GM18519 (cell line): ENCODE data around the gene KLK7.

ENCODE experiments used
- ATAC-seq: cut with Tn5 transposase; IDR thresholded peaks from one replicate; pipeline ENCODE4 v1.9.1; 2021; ENCODE audit warnings: mild to moderate bottlenecking, moderate library complexity; ENCODE audit not compliant: unreplicated experiment, low FRiP score

KLK7 gene

DNA sequence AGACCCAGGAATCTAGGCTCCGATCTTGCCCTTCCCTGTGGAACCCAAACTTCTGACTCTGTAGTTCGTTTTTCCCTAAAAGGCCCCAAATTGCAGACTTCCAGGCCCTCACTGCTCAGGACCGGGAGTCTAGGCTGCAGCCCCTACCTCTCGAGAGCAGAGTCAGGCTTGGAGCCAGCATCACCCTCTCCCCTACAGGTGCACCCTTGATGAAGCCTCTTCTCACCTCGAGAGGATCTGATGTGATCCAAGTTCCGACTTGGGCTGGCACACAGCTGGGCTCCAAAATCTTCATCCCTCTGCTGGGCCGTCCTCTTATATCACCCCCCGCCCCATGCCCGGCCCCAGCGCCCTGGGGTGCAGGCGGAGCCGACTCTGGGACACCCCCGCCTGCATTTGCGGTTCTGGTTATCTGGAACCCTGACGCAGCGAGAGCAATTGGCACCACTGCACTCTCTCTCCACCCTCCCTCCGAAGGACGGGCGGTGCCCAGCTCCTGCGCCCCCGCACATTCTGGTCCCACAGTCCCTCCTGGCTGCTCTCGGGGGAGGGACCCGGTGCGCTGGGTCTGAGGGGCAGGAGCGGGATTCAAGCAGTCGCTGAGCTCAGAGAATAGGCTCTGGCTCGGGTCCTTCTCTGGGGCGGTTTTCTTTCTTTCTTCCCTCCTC is at the start of gene KLK7:
KLK7 (minus strand) TSS at position 293 of the 668 bp plus-strand sequence. CDS start 1,518 bp downstream, outside the sequence.
- no peak for ATAC-seq

DNA sequence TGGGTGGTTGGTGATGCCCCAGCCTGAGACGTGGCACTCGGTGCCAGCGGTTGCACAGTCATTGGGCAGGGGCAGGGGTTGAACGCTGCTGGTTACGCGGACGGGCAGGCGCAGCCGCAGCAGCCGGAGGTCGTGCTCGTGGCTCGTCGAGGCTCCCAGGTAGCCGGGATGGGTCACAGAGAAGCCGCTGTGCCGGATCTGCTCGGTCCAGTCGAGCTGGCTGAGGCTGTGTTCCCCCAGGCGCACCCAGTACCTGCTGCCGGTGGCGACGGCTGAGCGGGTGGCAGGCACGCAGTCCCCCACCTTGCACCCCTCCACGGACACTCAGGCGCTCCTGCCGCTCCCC is 48.1 kb upstream of the KLK7 start:
- ATAC-seq = no peak

DNA sequence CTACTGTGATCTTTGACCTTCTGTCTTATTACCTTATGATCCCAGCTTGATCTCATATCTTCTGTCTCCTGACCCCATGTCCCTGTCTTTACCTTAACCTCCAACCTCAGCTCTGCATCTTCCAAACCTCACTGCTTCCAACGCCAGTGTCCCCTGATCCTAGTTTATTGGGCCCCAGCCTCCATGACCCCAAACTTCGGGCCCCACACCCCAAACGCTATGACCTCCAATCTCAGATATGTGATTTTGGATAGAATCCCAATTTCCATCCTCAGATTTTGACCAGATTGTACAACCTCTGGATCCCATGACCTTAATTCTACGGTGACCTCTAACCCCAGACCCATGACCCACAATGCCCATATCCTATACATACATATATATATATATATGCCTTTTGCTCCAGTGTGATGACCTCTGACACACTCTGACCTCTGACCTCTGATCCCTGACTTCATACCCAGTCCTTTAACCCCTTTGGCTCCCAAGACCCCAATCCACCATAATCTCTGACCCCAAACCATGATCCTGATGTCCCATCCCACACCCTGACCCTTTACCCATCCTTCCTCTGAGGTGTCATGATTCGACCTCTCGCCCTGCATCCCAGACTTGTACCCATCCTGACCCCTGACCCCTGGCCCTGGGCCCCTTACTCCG is 47.6 kb upstream of the KLK7 start:
- no peak for ATAC-seq

DNA sequence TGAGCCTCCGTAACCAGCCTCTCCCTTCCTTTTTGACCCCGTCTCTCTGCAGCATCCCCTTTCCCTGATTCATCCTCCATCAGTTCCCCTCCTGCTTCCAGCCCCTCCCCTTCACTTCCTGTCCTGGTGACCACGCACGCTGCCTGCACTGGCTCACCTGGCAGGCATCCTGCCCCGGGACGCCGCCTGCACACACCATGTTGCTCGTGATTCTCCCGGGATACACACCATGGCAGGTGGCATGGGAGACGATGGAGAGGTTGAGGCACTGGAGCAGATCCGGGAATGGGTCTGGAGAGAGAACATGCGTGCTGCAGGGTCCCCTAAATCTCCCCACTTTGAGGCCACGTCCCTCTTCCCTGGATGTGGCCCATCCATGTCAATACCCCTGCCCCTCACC is 46.9 kb upstream of the KLK7 start:
- ATAC-seq = no peak

DNA sequence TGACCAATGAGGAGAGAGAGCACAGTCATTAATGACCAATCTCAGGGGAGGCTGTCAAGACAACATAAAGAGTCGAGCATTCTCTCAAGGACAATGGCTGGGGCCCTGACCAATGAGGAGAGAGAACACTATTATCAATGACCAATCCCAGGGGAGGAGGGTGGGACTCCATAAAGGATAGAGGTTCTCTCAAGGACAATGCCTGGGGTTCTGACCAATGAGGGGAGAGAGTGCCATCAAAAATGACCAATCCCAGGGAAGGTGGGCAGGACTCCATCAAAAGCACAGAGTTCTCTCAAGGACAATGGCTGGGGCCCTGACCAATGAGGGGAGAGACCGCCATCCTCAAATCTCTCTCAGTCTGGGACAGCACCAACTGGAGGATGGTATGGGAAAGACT is 46.0 kb upstream of the KLK7 start:
- no peak for ATAC-seq

DNA sequence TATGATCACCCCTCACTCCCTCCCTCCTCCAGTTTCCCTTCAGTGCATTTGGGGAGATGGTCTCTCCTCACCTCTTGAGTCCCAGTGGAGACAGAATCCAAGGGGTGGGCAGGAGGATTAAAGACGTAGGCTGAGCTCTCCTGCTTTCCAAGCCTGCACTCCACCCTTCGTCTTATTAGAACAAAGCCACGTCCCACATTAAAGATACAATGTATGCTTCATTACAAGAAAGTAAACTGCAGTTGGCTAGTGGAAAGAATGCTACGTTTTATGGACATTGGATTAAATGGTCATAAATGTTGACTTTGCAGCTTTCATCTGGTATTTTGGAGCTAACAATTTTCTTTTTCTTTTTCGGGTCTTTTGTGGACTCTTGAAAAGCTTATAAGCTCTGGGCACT is 44.2 kb upstream of the KLK7 start:
- no peak for ATAC-seq

DNA sequence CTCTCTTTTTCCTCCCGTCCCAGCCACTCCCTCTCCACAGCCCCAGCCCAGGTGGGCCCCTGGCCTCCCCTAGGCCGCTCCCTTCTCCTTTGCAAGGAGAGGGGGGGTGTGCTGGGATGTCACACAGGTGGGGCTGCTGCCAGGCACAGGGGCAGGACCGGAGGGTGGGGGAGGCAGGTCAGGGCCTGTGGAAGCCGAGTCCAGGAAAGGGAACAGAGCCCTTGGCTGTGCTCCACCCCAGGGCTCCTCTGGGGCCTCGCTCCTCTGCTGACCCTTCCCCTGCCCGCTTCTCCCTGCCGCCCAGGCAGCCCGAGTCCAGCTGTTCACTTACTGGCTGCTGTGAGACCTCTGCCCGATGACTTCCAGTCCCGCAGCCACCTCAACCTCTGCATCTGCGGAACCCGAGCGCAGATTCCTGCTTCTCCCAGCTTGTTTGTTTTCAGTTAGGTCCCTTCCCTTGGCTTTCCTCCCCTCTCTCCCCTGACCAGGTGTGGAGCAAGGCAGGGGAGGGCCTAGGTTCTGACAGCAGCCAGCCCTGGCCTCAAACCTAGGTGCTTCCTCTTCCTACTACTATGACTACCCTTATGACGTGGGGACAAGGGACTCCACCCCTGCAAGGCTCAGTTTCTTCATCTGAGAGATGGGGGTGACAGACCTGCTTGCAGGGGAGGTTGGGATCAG is 43.5 kb upstream of the KLK7 start:
- no peak for ATAC-seq

DNA sequence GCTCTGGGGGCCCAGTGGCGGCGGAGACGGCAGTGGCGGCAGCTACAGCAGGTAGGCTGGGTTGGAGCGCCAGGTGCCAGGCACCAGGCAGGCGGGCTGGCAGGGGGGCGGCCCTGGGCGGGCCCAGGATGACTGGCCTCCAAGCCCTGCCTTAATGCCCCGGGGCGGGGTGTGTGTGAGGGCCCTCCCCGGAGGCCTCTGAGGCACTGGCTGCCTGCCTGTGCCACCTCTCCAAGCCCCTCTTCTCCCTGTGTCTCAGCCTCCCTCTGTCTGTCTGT is 42.8 kb upstream of the KLK7 start, which contains the start of gene KLK11:
KLK11 (minus strand) TSS at position 63 of the 278 bp plus-strand sequence. CDS start 985 bp downstream, outside the sequence.
- ATAC-seq = no peak

DNA sequence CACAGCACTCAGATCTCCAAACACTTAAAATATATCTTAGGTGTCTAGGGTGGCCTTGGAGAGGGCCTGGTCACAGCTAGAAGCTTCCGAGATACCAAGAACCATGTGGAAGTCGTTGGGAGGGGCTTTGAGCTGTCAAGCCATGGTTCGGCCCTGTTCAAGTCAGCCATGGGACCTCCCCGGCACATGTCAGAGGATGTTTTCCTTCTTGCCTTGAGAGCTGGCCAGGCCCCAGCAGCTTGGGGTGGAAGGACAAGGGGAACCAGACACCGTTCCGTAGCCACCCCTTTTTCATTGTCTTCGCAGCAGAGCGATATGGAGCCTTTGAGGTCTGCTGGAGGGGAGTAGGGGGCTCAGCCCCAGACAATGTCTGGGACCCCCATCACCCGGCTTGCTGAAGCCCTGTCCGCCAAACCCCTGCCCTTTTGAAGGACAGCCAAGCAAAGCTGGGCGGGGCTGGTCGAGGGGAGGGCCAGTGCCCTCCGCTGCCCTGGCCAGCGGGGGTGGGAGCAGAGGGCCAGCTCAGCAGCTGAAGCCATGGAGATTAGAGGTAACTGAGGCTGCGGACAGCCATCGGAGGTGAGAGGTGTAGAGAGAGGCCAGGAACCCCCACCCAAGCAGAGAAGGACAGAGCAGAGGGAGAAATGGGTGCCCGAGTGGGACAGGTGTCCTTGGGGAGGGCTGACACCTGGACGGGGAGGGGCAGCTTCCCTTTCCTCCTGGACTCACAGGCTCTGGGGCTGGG is 42.3 kb upstream of the KLK7 start:
- no peak for ATAC-seq

DNA sequence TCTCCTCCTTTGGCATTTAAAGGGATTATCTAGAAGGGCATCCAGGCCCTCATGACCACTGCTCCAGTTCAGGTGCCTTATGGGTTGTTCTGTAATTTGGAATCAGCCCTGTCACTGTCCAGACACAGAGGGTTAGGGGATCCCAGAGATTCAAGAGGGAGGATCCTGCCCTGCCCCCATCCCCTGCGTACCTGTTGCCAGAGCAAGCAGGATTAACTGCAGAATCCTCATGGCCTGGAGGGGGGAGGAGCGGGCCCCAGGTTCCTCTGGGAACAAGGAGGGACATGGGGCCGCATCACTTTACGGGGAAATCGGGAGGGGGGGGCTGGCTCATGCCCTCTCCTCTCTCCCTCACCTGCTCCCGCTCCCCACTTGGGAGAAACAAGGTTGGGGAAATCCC is 41.7 kb upstream of the KLK7 start:
- ATAC-seq = no peak

DNA sequence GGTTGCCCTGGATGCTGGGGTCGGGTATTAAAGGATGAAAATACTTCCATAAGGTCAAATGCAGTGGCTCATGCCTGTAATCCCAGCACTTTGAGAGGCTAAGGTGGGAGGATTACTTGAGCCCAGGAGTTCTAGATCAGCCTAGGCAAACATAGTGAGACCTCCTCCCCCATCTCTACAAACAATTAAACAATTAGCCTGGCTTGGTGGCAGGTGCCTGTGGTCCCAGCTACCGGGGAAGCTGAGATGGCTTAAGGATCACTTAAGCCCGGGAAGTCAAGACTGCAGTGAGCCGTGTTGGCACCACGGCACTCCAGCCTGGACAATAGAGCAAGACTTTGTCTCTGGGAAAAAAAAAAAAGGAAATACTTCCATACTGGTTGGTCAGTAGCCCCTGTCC is 41.2 kb upstream of the KLK7 start:
- no peak for ATAC-seq

DNA sequence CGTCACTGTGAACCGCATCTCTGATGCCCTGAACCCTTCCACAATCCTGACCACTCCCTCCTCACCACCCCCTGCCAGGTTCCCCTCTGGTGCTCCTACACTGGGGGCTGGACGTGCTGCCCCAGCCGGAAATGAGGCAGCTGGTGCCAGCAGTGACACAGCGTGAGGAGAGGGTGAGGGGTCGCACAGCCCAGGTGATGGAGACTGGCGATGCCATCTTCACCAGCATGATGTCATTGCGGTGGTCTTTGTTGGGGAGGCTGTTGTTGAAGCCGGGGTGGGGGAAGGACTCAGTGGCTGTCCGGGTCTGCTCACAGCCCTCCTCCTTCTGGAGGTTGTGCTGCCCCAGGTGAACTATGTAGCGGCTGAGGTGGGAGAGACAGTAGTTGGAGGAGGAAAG is 40.2 kb upstream of the KLK7 start:
- ATAC-seq = no peak

DNA sequence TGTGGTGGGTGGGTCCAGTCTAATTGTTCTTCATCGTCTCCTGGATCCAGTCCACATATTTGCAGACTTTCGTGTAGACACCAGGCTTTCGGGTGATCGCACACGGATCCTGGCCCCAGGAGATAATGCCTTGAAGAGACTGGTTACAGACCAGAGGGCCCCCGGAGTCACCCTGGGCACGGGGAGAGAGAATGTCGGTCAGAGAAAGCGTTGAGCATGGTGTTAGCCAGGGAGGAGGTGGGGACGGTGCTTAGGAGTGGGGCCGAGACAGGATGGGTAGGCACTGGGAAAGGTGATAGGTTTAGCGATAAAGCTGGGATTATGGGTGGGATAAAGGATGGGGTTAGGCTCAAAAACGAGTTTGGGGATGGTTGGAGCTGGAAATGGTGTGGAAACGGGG is 38.8 kb upstream of the KLK7 start:
- ATAC-seq = no peak

DNA sequence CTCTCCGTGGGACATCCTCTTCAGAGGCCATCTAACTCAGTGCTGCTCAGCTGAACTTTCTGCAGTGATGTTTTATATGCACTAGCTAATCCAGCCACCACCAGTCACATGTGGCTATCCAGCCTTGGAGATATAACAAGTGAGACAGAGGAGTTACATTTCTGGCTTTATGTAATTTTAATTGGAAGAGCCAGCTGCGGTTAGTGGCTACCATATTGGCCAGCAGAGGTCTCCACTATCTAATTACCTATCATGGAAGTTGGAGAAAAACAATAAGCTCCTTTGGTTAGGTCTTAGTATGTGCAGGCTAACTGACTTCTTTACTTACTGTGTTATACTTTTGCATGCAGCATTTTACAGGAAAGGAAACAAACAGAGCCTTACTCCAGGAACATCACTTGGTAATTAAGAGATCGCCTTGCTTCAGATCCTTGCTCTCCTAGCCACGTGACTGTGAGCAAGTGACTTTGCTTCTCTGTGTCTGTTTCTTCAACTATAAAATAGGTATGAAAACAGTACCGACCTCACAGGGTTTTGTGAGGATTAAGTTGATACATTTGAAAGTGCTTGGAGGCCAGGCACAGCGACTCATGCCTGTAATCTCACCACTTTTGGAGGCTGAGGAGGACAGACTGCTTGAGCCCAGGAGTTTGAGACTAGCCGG is 37.4 kb upstream of the KLK7 start:
- no peak for ATAC-seq

DNA sequence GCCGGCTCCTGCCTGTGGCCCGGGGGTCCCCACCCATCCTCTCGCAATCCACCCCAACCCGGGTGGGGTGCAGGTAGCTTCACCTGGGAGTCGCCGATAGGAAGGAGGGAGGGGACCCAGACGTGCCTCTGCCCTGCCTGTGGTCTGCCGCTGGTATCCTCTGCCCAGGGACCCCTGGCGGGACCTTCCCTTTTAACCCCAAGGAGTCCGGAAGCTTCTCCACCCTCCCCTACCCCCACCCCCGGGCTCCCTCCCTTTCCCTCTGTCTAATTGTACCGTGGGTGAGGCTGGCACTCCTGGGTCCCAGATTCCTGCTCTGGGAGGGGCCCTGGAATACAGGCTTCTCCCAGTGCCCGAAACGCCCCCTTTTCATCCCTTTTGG is 35.8 kb upstream of the KLK7 start, which contains the start of gene KLK10:
KLK10 (minus strand) TSS at position 166 of the 382 bp plus-strand sequence. CDS start 579 bp downstream, outside the sequence.
- no peak for ATAC-seq

DNA sequence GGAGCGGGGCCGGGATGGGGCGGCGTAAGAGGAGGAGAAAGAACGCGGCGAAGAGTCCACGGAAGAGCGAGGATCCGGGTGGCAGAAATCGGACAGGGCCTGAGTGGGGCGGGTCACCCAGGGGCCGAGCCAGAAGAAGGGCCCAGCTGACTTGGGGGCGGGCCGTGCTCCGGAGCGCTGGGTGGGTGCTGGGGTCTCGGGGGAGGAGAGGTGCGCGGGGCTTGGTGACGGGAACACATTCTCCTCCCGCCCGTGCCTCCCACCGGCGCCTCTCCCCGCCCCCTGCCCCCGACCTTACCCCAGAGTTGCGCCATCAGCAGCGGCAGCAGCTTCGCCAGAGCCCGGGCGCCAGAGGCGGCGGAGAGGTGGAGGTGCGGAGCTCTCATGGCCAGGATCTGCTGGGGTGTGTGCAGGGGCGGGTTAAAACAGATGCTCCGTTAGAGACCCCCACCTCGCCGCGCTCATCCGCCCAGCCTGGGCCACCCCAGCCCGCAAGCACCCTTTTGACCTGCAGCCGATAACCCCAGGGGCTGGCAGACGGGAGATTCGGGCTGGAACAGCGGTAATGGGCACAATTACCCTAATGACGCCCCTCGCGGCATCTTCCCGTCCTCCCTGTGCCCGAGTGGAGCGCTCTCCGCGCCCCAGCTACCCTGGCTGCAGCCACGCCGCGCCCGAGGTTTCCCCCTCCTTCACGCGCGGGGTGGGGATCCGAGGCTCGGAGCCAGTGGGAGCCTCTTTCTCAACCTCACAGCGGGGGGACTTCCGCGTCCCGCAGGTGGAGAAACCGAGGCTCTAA is 35.2 kb upstream of the KLK7 start:
- no peak for ATAC-seq

DNA sequence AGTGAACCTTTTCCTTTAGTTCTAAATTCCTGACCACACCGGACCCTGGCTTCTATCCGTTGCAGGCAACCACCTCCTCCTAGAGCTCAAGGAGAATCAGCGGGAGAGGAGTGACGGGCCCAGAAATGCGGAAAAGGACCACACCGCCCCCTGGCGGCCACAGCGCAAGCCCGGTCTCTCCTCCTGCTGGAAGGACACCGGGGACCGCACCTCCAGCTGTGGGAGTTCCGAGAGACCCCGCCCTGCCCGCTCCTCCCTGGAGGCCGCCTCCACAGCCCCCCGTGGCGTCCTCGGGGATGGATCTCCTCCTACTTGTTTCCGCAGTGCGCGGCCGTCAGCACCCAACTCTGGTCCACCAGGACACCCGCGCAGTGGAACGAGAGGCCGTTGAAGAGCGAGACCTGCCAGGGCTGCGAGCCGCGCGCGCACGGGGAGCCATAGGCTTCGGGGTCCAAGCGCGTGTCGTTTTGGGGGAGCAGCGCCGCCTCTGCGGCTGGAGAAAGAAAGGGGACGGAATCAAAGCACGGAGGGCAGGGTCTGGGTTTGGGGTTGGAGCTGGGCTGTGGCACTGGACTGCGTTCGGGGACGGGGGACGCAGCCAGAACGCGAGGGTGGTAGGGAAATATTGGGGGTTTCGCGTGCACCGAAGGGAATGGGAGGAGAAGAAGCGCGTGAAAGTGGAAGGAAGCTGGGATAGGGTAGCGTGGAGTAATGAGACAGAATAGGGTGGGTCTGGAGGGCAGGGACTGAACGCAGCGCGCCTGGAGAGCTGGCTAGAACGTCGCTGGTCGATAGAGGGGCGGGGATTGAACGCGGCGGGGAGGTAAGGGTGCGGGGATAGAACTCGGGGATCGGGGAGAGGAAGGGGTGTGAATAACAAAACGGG is 33.3 kb upstream of the KLK7 start:
- no peak for ATAC-seq

DNA sequence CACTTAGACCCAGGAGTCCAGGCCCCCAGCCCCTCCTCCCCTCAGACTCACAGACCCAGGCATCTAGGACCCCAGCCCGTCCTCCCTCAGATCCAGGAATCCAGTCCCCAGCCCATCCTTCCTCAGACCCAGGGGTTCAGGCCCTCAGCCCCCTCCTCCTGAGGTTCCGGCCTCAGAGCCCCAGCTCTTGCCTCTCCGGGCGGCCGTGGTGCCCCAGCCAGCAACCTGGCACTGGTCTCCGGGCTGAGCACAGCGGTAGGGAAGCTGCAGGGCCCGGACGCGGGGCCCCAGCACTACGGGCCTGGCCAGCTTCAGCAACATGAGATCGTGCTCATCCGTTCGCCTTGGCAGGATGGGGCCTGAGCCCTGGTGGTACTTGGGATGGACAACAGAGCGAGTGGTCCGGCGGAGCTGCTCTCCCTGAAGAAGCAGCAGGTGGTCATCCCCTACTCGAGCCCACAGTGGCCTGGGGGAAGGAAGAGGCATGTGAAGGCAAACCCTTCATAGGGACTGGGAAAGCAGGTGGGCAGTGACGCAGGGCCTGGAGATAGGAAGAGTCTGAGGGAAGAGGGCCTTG is 32.1 kb upstream of the KLK7 start:
- no peak for ATAC-seq

DNA sequence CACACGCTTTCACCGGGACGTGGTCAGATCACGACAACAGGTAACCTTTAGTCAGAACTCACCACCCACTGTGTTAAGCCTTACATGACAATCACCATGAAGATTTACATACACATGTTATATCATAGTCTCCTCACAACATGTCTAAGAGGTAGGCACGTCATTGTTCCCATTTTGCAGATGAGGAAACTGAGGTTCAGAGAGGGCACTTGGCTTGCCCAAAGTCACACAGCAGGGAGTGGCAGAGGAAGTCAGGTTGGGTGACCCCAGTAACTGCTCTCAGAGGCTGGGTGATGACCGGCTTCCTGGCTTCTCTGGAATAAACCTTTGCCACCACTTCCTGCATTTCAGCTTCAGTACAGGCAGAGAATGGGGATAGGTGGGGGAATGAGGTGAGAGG is 30.5 kb upstream of the KLK7 start:
- ATAC-seq = no peak
